IPS DF 4.7 (cell line): ENCODE data around the gene IGF2R.
"Not testable (repeated sequence)": the region's sequence is repeated elsewhere in the genome, so short reads cannot be mapped to it uniquely, and the experiment has no call there.

Experiments
- DNase-seq: peaks from one replicate; pipeline ENCODE4 v3.0.0-alpha.2; 2013; ENCODE audit warnings: low spot score; ENCODE audit errors: extremely low read depth

Gene IGF2R

DNA sequence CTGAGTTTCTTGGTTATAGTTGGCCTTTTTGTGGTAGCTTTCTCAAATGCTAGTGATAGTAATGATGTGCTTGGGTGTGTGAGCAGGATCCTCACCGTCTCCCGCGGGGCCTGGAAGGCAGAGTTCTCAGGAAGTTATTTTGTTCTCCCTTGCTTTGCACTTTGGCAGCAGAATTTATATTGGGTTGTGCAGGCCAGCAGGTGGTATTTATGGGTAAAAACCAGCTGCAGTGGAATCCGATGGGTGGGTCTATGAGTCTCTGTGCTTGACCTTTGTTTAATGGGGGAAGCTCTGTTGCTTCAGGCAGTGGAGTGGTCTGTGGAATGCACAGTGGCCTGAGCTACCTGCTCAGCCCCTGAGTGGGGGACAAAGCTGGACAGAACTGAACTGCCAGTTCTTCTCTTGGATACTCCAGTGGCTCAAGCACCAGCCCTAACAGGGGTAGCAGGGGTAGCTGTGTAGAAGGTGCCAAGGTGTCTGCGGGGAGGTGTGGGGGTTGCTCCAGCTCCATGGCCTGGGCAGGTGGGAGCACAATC, 27.3 kb downstream of the IGF2R start:
- DNase-seq = no peak

- DNase-seq = no peak
Measured at GRCh38 chr6:159996626-159997497, 28.0 kb downstream of the IGF2R start.

- no peak for DNase-seq
Measured at GRCh38 chr6:159997498-159998101, 28.7 kb downstream of the IGF2R start.

DNA sequence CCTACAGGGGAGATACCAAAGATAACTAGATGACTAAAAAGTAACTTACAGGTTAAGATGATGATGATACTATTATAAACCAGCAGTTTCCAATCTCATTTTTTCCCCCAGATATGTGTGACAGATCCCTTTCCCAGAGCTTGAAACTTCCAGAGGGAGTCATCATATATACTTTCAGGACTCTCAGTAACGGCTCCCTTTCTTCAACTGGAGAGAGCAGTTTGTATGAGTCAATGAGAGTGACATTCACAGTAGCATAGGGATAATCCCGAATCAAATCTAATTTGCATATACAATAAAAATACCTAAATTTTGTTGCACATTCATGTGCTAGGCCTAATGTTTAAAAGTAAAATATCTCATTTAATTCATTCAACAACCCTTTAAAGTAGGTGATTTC, 29.7 kb downstream of the IGF2R start:
- no peak for DNase-seq

DNA sequence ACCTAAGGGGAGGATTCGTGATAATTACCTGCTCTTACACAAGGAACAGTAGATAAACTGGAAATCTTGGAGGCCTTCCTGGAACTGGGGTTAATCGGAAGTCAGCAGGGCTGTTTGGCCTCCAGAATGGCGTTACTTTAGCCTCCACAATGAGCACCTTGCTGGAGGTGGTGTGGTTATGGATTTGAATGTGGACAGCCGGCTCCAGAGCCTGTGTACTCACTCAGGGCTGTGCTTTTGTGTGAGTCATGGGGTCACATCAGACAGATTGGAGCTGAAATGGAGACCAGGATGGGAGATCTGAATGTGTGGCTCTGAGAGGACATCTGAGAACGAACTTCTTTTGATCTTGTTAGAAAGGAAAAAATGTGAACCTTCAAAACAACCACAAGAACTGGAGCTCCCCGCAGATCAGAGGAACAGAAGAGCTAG, 30.4 kb downstream of the IGF2R start:
- no peak for DNase-seq

DNA sequence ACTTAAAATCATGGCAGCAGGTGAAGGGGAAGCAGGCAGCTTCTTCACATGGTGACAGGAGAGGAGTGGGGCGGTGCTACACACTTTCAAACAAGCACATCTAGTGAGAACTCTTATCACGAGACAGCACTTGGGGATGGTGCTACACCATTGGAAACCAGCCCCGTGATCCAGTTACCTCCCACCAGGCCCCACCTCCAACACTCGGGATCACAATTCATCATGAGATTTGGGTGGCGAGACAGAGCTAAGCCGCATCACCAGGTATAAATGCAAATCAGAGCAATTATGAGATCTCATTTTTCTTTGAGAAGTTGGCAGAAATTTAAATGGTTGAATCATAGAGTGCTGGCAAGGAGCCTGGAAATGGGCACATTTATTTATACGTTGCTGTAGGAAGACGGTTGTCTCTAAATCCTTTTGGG, 31.4 kb downstream of the IGF2R start:
- no peak for DNase-seq

GRCh38 chr6:160000893-160001427, 32.1 kb downstream of the IGF2R start:
- not testable (repeated sequence) for DNase-seq

DNA sequence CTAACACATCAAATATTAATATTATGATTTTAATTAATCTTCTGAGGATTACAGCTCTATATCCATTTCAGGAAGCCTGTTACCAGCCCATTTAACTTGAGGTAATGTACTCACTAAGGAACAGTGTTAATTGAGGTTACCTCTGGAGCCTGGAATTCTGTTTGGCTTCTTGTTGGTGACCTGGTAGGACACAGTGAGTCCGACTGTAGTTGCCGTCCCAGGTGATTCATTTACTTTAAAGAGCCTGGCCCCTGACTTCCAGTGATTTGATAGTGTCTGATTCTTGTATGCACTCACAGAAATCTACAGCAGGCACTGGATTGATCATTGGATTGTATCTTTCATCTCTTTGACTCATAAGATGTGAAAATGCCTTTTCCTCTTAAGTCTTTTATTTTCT, 34.0 kb downstream of the IGF2R start:
- DNase-seq = no peak

- no peak for DNase-seq
Measured at GRCh38 chr6:160004018-160004417, 35.1 kb downstream of the IGF2R start.

DNA sequence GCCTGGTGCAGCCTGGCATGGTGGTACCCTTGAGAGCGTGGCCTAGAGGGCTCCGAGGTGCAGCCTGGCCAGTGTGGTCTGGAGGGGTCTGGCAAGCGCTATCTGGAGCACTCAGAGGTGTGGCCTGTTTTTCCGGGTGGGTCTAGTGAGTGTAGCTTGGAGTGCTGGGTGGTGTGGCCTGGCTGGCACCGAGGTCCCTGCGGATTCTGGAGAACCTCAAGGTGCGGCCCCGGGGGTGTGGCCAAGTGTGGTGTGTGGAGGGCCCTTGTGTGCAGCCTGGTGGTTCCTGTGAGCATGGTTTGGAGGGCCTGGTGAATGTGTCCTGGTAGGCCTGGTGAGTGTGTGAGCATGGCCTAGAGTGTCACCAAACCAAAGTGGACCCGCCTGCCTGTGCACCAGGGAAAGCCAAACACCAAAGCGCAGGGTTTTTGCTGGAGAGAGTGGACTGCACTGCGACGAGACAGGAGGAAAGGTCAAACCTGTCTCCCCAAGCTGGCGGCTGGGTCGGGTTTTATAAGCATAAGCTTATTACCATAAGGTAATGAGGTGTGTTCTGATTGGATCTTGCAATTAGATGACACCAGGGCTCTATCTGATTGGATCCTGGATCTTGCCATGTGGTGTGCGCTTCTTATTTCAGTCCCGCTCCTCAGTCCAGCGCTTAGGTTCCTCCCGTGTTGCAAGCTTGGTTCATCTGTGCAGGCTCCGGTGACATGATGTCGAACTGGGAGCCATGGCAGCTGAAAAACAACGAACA, 35.7 kb downstream of the IGF2R start:
- no peak for DNase-seq

DNA sequence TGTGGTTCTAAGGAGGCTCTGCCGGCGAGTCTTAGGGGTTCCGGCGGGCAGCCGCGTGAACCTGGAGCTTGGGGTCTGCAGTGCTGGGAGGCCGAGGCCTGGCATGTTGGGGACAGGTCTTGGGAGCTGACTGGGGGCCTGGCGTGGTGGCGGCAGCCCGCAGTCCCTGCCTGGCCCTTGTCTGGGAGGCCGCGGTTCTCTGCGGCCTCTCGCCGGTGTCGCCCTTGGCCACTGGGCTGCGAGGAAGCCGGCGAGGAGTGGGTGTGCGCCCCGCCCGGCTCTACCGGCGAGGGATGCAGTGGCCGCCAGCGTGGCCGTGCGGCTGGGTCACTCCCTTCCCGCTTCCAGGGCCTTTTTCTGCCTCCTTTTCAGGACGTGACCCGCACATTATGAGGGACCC, 36.3 kb downstream of the IGF2R start:
- DNase-seq = no peak

GRCh38 chr6:160005861-160006540, 37.1 kb downstream of the IGF2R start:
- no peak for DNase-seq

GRCh38 chr6:160007145-160007544, 38.3 kb downstream of the IGF2R start:
- no peak for DNase-seq

DNA sequence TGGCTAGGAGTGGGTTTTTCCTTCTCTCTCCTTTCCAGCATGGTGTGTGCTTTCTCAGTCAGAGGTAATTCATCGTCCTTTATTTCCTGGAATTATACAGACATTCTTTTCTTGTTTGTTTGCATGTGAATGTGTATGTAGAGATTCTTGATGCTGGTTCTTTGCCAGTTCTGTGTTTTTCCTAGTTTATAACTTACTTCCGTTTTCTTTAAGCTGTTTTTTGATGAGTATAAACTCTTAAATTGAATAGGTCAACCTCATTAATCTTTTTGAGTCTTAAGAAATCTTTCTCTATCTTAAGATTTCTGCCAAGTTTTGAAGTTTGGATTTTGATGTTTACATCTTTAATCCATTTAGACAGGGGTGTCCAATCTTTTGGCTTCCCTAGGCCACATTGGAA, 38.7 kb downstream of the IGF2R start:
- DNase-seq = no peak

DNA sequence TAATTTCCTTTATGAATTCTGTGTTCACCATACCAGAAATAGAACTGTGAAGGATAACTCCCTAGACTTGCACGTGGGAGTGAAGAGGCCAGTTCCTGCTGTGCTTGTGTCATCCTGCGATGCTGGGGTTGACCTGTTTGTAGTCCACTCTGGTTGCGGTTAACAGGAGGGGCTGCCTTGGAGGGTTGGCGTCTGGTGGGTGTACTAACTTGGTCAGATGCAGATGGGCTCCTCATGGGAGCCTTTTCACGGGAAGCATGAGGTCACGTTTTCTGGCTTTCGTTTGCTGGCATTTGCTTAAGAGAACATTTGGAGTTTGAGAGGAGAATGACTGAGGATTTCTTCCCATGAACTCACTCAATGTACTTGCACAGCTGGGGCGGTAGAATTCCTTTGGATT, 41.2 kb downstream of the IGF2R start:
- no peak for DNase-seq

DNA sequence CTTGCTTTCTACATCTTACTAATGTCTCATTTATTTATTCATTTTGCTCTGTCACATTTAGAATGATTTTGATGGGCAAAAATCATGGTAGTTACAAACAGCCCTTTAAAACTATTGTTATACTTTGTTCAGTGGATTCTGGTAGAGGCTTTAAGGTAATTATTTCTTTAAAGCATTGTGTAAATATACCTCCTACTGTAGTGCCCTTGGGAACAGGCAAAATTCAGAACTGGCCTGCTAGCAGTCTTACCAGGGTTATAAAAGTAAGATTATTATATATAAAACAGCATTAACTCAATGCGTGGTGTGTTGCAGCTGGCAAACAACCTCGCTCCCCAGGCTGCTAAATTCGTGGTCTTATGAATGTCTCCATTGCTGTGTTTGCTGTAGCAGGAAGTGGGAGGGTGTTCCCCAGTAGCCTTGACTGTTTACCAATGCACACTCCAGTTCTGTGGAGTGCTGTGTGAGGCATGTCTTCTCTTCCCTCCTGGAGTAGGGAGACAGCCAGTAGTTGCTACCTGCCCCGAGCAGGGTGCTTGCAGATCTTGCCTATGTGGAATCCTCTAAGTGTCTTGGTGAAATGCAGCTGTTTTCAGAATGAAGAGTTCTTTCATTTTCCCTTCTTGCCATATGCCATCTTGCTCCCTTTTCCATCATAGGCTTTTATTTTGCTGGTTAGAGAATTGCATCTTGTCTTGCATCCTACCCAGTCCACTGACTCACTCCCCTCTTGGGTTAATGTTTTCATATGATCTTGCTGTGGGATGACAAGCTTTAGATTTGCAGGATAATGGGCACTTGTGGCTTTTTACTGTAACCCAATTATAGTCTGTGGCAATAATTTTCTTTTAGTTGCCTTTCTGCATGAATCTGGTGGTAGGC, 45.3 kb downstream of the IGF2R start:
- no peak for DNase-seq

DNA sequence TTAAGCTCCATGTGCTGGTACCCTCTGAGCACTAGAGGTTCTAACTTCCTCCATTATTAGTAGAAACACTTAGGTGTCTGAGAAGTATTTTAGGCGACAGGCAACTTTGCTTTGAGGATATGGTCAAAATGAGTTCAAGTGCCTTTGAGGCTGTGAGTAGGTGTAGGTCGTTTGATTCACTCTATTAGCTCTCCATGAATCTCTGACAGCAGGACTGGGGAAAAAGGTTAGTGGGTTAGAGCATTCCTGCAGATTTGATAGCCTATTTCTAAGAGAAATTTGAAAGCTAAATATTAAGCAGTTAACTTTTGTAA, 45.9 kb downstream of the IGF2R start:
- no peak for DNase-seq

DNA sequence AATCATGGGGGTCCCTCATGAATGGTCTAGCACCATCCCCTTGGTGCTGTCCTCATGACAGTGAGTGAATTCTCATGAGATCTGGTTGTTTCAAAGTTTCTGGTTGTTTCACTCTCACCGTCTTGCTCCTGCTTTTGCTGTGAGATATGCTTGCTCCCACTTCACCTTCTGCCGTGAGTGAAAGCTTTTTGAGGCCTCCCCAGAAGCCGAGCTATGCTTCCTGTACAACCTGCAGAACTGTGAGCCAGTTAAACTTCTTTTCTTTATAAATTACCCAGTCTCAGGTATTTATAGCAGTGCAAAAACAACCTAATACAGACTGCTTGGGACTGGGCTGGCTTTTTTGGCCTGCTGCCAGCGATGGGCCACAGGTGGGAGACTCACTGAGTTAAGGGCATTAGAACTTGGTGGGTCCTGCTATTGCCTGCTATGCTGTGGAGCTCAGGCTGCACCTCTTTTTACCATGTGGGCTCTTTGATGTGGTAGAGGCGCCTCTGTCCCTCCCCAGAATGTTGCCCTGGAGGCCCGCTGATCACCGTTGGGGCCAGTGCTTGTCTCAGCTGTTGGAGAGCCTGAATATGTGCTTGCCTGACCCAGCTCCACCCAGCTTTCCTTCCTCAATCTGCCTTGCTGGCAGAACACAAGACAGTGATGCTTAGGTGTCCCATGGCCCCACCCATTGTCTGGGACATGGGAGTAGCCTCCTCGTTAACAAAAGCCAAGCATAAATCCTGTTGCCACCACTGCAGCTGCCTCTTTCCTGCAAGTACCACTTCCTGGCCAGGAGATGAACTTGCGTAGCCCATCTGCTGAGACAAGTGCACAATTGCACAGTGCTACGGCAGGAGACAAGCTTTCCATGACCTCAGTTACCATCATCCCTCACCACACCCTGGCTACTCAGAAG, 47.1 kb downstream of the IGF2R start:
- DNase-seq = no peak

DNA sequence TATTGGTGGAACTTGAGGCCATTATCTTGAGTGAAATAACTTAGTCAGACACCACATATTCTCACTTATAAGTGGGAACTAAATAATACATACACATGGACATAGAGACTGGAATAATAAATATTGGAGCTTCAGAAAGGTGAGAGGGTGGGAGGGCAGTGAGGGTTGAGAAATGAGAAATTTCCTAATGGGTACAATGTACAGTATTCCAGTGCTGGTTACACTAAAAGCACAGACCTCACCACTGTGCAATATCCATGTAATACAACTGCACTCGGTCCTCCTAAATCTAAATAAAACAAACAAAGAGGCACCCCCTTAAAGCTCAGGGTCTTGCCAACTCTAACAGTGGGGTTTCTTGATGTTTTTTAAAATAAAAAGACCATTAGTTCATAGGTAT, 53.2 kb downstream of the IGF2R start:
- DNase-seq = no peak
